Right cardiac atrium (tissue), 5 donors: ENCODE data around the gene TRPV4. TPM values are rescaled to one million over a fixed set of nuclear protein-coding genes. Genes with fewer than 3 reads are reported as not detected.

ENCODE experiments used
- ATAC-seq, 2 donors: fragments of 200-7000 bp; cut with Tn5 transposase; one replicate each; pipeline versions ENCODE4 v1.8.0 to v1.9.1; 2020; ENCODE audit warnings: moderate library complexity in 2 of 2, mild to moderate bottlenecking in 1 of 2
- DNase-seq, 3 donors: peaks; one replicate each; pipeline ENCODE4 v3.0.0-alpha.2; 2020
- H3K27ac ChIP-seq: one replicate; pipeline ENCODE4 v1.5.1; 2013; ENCODE audit warnings: mild to moderate bottlenecking, low read length, control low read depth, moderate library complexity
- H3K27me3 ChIP-seq: one replicate; pipeline ENCODE4 v1.6.1; 2013; ENCODE audit not compliant: control insufficient read depth, insufficient read depth
- H3K4me1 ChIP-seq: one replicate; pipeline ENCODE4 v1.6.1; 2013; ENCODE audit warnings: low read length; ENCODE audit not compliant: control insufficient read depth, insufficient read depth
- H3K4me3 ChIP-seq: one replicate; pipeline ENCODE4 v1.5.1; 2013; ENCODE audit warnings: low read length, control low read depth
- H3K9me3 ChIP-seq: one replicate; pipeline ENCODE4 v1.6.1; 2013; ENCODE audit warnings: low read length; ENCODE audit not compliant: control insufficient read depth
- WGBS: extraction: QIAGEN DNeasy Blood & Tissue Kit; methylation state at CpG from one replicate; pipeline ENCODE4 v1.1.7; 2013; 5-methylcytosine and 5-hydroxymethylcytosine counted together
- intact Hi-C, 4 donors: fragments of 100-400 bp; cut with DNase I; formaldehyde crosslinking; loops; one replicate each; pipeline versions ENCODE4 v1.11.0 to v1.14.0; 2022 to 2023
- polyA plus RNA-seq: library from polyadenylated mRNA; stranded (reverse); fragments of 200-250 nt; gene quantifications from one replicate; pipeline ENCODE4 v1.2.3, GENCODE V29; 2013
- total RNA-seq, 4 donors: library from RNA; stranded (reverse); fragmentation: NEBNext Ultra II Directional; extraction: Animal tissue kit (Norgen Biotek cat#: 25700); gene quantifications; one replicate each; pipeline ENCODE4 v1.2.1, GENCODE V29; 2021
- donor health status: healthy with polysubstance abuse.
- donor health status: DM: no; HTN: yes; CAD: no.
- donor health status: DM: no; HTN: no; CAD: no.
- donor health status: DM: no; HTN: yes; CAD: no; lungs with severe emphysema.
- donor health status: DM: yes; HTN: yes; CAD: no.

Gene TRPV4
- total and polyA plus RNA-seq, 5 donors = 0.57 to 1.4 (median 1.1) TPM

GRCh38 chr12:109839444-109839843, 6.2 kb upstream of the TRPV4 start:
- intact Hi-C loops = no loop called here
- DNase-seq (no peak), ATAC-seq (no peak)
- 70% methylated on average over 6 of the region's 6 CpGs for WGBS
- H3K4me3 ChIP-seq = no peak overlapping the region
- H3K27me3 ChIP-seq = no peaks in the 10 kb centered on the region
- H3K4me1 ChIP-seq = no peaks in the 10 kb centered on the region
- H3K9me3 ChIP-seq = no peaks in the 10 kb centered on the region
- H3K27ac ChIP-seq = no peak overlapping the region

GRCh38 chr12:109836916-109837315, 3.7 kb upstream of the TRPV4 start:
- no peak overlapping the region for H3K4me3 ChIP-seq
- intact Hi-C loops = no loop called here
- no peaks in the 10 kb centered on the region for H3K4me1 ChIP-seq
- H3K9me3 ChIP-seq = no peaks in the 10 kb centered on the region
- H3K27ac ChIP-seq = no peak overlapping the region
- H3K27me3 ChIP-seq = no peaks in the 10 kb centered on the region
- DNase-seq = no peak
- WGBS = 59% methylated on average over 3 of the region's 3 CpGs
- ATAC-seq = no peak

GRCh38 chr12:109835827-109836226, 2.6 kb upstream of the TRPV4 start:
- no peak overlapping the region for H3K27ac ChIP-seq
- 92% methylated on average over 4 of the region's 4 CpGs for WGBS
- no peaks in the 10 kb centered on the region for H3K9me3 ChIP-seq
- H3K4me1 ChIP-seq = no peaks in the 10 kb centered on the region
- intact Hi-C loops = no loop called here
- no peak overlapping the region for H3K4me3 ChIP-seq
- ATAC-seq = no peak
- no peak for DNase-seq
- no peaks in the 10 kb centered on the region for H3K27me3 ChIP-seq

GRCh38 chr12:109832541-109833306, 474 bp downstream of the TRPV4 start:
- no peaks in the 10 kb centered on the region for H3K4me1 ChIP-seq
- H3K4me3 ChIP-seq = peak overlapping the region; percentile 84
- WGBS = 19% methylated on average over 31 of the region's 31 CpGs
- H3K27ac ChIP-seq = no peak overlapping the region
- ATAC-seq (no peak), DNase-seq (no peak)
- H3K27me3 ChIP-seq = no peaks in the 10 kb centered on the region
- H3K9me3 ChIP-seq = no peaks in the 10 kb centered on the region
- intact Hi-C loops = no loop called here

GRCh38 chr12:109831929-109832328, 1.3 kb downstream of the TRPV4 start:
- Histone ChIP-seq H3K9me3 (no peaks in the 10 kb centered on the region), H3K27ac (no peak overlapping the region), H3K4me1 (no peaks in the 10 kb centered on the region), H3K27me3 (no peaks in the 10 kb centered on the region), H3K4me3 (no peak overlapping the region)
- WGBS = 87% methylated on average over 9 of the region's 9 CpGs
- intact Hi-C loops = no loop called here
- DNase-seq (no peak), ATAC-seq (no peak)

- ATAC-seq (no peak), DNase-seq (no peak)
- Histone ChIP-seq H3K27ac (no peak overlapping the region), H3K9me3 (no peaks in the 10 kb centered on the region), H3K4me1 (no peaks in the 10 kb centered on the region), H3K27me3 (no peaks in the 10 kb centered on the region), H3K4me3 (no peak overlapping the region)
- WGBS = 90% methylated on average over 6 of the region's 6 CpGs
- intact Hi-C loops = no loop called here
Measured at GRCh38 chr12:109831365-109831764, 1.8 kb downstream of the TRPV4 start.

- intact Hi-C loops = no loop called here
- H3K9me3 ChIP-seq = no peaks in the 10 kb centered on the region
- H3K4me1 ChIP-seq = no peaks in the 10 kb centered on the region
- H3K27ac ChIP-seq = no peak overlapping the region
- DNase-seq = no peak
- no peak for ATAC-seq
- no peaks in the 10 kb centered on the region for H3K27me3 ChIP-seq
- no peak overlapping the region for H3K4me3 ChIP-seq
- WGBS = 64% methylated on average over 2 of the region's 2 CpGs
Measured at GRCh38 chr12:109830718-109831117, 2.5 kb downstream of the TRPV4 start.

- WGBS = 92% methylated on average over 2 of the region's 2 CpGs
- no peaks in the 10 kb centered on the region for H3K27me3 ChIP-seq
- H3K27ac ChIP-seq = no peak overlapping the region
- no peaks in the 10 kb centered on the region for H3K9me3 ChIP-seq
- ATAC-seq = no peak
- H3K4me3 ChIP-seq = no peak overlapping the region
- H3K4me1 ChIP-seq = no peaks in the 10 kb centered on the region
- intact Hi-C loops = no loop called here
- DNase-seq = no peak
Measured at GRCh38 chr12:109830267-109830666, 2.9 kb downstream of the TRPV4 start.

GRCh38 chr12:109829667-109830066, 3.5 kb downstream of the TRPV4 start:
- 86% methylated on average over 10 of the region's 10 CpGs for WGBS
- ATAC-seq (no peak), DNase-seq (no peak)
- H3K9me3 ChIP-seq = no peaks in the 10 kb centered on the region
- intact Hi-C loops = no loop called here
- no peak overlapping the region for H3K27ac ChIP-seq
- H3K4me1 ChIP-seq = no peaks in the 10 kb centered on the region
- no peak overlapping the region for H3K4me3 ChIP-seq
- no peaks in the 10 kb centered on the region for H3K27me3 ChIP-seq

- DNase-seq (no peak), ATAC-seq (no peak)
- Histone ChIP-seq H3K4me3 (no peak overlapping the region), H3K27me3 (no peaks in the 10 kb centered on the region), H3K4me1 (no peaks in the 10 kb centered on the region), H3K27ac (peak overlapping the region; percentile 22), H3K9me3 (no peaks in the 10 kb centered on the region)
- WGBS = 67% methylated on average over 3 of the region's 3 CpGs
- intact Hi-C loops = no loop called here
Measured at GRCh38 chr12:109828754-109829511, 4.3 kb downstream of the TRPV4 start.
